Measurements from ENCODE around the gene DCTN5. TPM values are rescaled to one million over a fixed set of nuclear protein-coding genes. Genes with fewer than 3 reads are reported as not detected.

The DCTN5 gene
- polyA plus RNA-seq, 2 of the 4 experiments (the other 2 are of a cell fraction), result 64.6 to 91.1 TPM

- TF ChIP-seq ESRRA (IDR thresholded peaks at IDR 0.05; ENCODE audit: borderline replicate concordance, low read length) (no peak), JUNB (IDR thresholded peaks at IDR 0.05) (no peak), HES2 (IDR thresholded peaks at IDR 0.05) (no peak), CBX2 (IDR thresholded peaks at IDR 0.05; ENCODE audit: borderline replicate concordance, low read depth) (no peak), RNF2 (IDR thresholded peaks at IDR 0.05; ENCODE audit: borderline replicate concordance, low read depth) (no peak), FOXS1 (CRISPR knock-in tag; IDR thresholded peaks at IDR 0.05) (no peak), GATA3 (IDR thresholded peaks at IDR 0.05; ENCODE audit: borderline replicate concordance) (no peak), HMGXB4 (CRISPR knock-in tag; IDR thresholded peaks at IDR 0.05; ENCODE audit: borderline replicate concordance) (no peak), EP300 (IDR thresholded peaks at IDR 0.05) (no peak), HEYL (CRISPR knock-in tag; IDR thresholded peaks at IDR 0.05) (no peak), CTCF (IDR thresholded peaks at IDR 0.05) (no peak), BCL3 (IDR thresholded peaks at IDR 0.05) (no peak), CBX8 (IDR thresholded peaks at IDR 0.05) (no peak), ZC3H11A (IDR thresholded peaks at IDR 0.05) (no peak), ZNF302 (CRISPR knock-in tag; IDR thresholded peaks at IDR 0.05) (no peak), TFCP2L1 (CRISPR knock-in tag; IDR thresholded peaks at IDR 0.05) (no peak), JUN (IDR thresholded peaks at IDR 0.05) (no peak), NFE2L2 (conservative IDR thresholded peaks at IDR 0.05; ENCODE audit: low read length) (no peak)
- H3K9me3 ChIP-seq, result no peaks in the 10 kb centered on the region
- FAIRE-seq (no peak), DNase-seq (ENCODE audit: low read depth in 1 of 2, low spot score in 1 of 2) (peak; percentile 48 to 80), ATAC-seq (peak; percentile 57 to 73)
- peak overlapping the region; percentile 80 to 91 for H3K27ac ChIP-seq
- peak overlapping the region; percentile 90 for H3K4me2 ChIP-seq
- WGBS (ENCODE audit: missing lambda C conversion rate), result under 1% methylated on average over 17 of the region's 24 CpGs
- CTCF ChIA-PET, result interaction anchor here (1.0 to 4.3 kb wide), 6 partner anchors 10 to 825 kb away, joined by 3 to 27 read pairs (median 6); no protein-coding TSS in a partner anchor
- peaks cover 27% of the 10 kb centered on the region for H3K4me1 ChIP-seq
- POLR2A ChIA-PET, result no interaction called here
- peak overlapping the region; percentile 78 for H3K4me3 ChIP-seq
These were observed 38.2 kb downstream of the DCTN5 start for GRCh38 chr16:23679274-23679985.

GRCh38 chr16:23679986-23680336 is 38.7 kb downstream of the DCTN5 start:
- no peak for TF ChIP-seq FOSL2 (IDR thresholded peaks at IDR 0.05)
- TF ChIP-seq FOSL2 (CRISPR knock-in tag; IDR thresholded peaks at IDR 0.05), result no peak
- no peak for TF ChIP-seq PBX3 (IDR thresholded peaks at IDR 0.05)
- no peak for TF ChIP-seq JUNB (IDR thresholded peaks at IDR 0.05)
- no peak for TF ChIP-seq SMC3 (IDR thresholded peaks at IDR 0.05)
- no peak for TF ChIP-seq HDAC2 (IDR thresholded peaks at IDR 0.05)
- TF ChIP-seq MAZ (IDR thresholded peaks at IDR 0.05; ENCODE audit: borderline replicate concordance, low read depth, low read length), result no peak
- TF ChIP-seq EP300 (IDR thresholded peaks at IDR 0.05), result no peak
- no peak for TF ChIP-seq BCL3 (IDR thresholded peaks at IDR 0.05)
- TF ChIP-seq RFX5 (IDR thresholded peaks at IDR 0.05), result no peak
- no peak for TF ChIP-seq MYC (IDR thresholded peaks at IDR 0.05; ENCODE audit: borderline replicate concordance, low read length)
- no peak for TF ChIP-seq KDM5A (IDR thresholded peaks at IDR 0.05)
- TF ChIP-seq JUN (IDR thresholded peaks at IDR 0.05), result no peak
- no peak for TF ChIP-seq FOSB (CRISPR knock-in tag; IDR thresholded peaks at IDR 0.05)
- TF ChIP-seq NPAS2 (CRISPR knock-in tag; IDR thresholded peaks at IDR 0.05; ENCODE audit: borderline replicate concordance), result no peak
- TF ChIP-seq HOXA7 (CRISPR knock-in tag; IDR thresholded peaks at IDR 0.05), result no peak
- TF ChIP-seq MAX (IDR thresholded peaks at IDR 0.05), result no peak
- no peak for TF ChIP-seq ESRRA (IDR thresholded peaks at IDR 0.05; ENCODE audit: borderline replicate concordance, low read length)
- TF ChIP-seq CBX8 (IDR thresholded peaks at IDR 0.05), result no peak
- no peak for TF ChIP-seq BHLHE40 (IDR thresholded peaks at IDR 0.05; ENCODE audit: low read depth, low read length)
- FAIRE-seq, result no peak
- ATAC-seq, result no peak
- CTCF ChIA-PET, result interaction anchor here (1.0 to 4.3 kb wide), 3 partner anchors 11 to 825 kb away, joined by 3 to 27 read pairs (median 13); no protein-coding TSS in a partner anchor
- POLR2A ChIA-PET, result no interaction called here
- Histone ChIP-seq H3K9me3 (no peaks in the 10 kb centered on the region), H3K4me3 (peak overlapping the region; percentile 78), H3K27ac (peak overlapping the region; percentile 80 to 91), H3K4me2 (peak overlapping the region; percentile 90), H3K4me1 (peaks cover 27% of the 10 kb centered on the region)
- no peak for DNase-seq (ENCODE audit: low read depth in 1 of 2, low spot score in 1 of 2)
- 6% methylated on average over 6 of the region's 6 CpGs for WGBS (ENCODE audit: missing lambda C conversion rate)

All from A549 (cell line).